IMR-90 (cell line): Measurements from ENCODE around the gene PALLD. TPM values are rescaled to one million over a fixed set of nuclear protein-coding genes. Genes with fewer than 3 reads are reported as not detected.

Experiments
- ATAC-seq: fragments of 200-7000 bp; cut with Tn5 transposase; 2 replicates; pipeline ENCODE4 v1.9.1; 2020; ENCODE audit warnings: low read depth, mild to moderate bottlenecking, moderate library complexity
- BruUV-seq: library from RNA; stranded (reverse); fragments of 400-500 nt; replicated peaks from 2 replicates; lab custom pipeline; 2021; lab: Mats Ljungman, UMichigan
- CTCF ChIA-PET: fragments of 300-600 bp; formaldehyde crosslinking; extraction: SDS; loops from one replicate; lab custom pipeline; 2021; ENCODE audit warnings: antibody characterized with exemption; lab: Yijun Ruan, JAX
- POLR2A ChIA-PET: fragments of 300-600 bp; sonication (Branson Sonifier 250); formaldehyde crosslinking; loops from one replicate; lab custom pipeline; 2022; ENCODE audit warnings: antibody characterized with exemption; ENCODE audit not compliant: unreplicated experiment; lab: Charles Lee
- DNase-seq: peaks from one replicate; pipeline ENCODE4 v3.0.0; 2013
- H2AFZ ChIP-seq: replicated peaks from 2 replicates; pipeline ENCODE3; 2013; ENCODE audit warnings: low read length, mild to moderate bottlenecking; ENCODE audit not compliant: poor library complexity
- H2AK5ac ChIP-seq: 2 replicates; pipeline ENCODE4 v1.6.1; 2013; ENCODE audit warnings: low read depth, low read length, inconsistent platforms
- H2AK9ac ChIP-seq: replicated peaks from 2 replicates; pipeline ENCODE3; 2013; ENCODE audit warnings: mild to moderate bottlenecking, low read depth, low read length, moderate library complexity; ENCODE audit not compliant: poor library complexity
- H2BK120ac ChIP-seq: 2 replicates; pipeline ENCODE4 v1.6.1; 2013; ENCODE audit warnings: low read depth, low read length, inconsistent platforms
- H2BK15ac ChIP-seq: 3 replicates; pipeline ENCODE4 v1.6.1; 2013; ENCODE audit warnings: low read depth, low read length, inconsistent platforms
- H2BK20ac ChIP-seq: 2 replicates; pipeline ENCODE4 v1.6.1; 2013; ENCODE audit warnings: low read depth, mild to moderate bottlenecking, inconsistent platforms, low read length, moderate library complexity
- H2BK5ac ChIP-seq: 2 replicates; pipeline ENCODE4 v1.6.1; 2013; ENCODE audit warnings: mild to moderate bottlenecking, low read depth, low read length, inconsistent platforms; ENCODE audit not compliant: poor library complexity, severe bottlenecking
- H3K14ac ChIP-seq: replicated peaks from 2 replicates; pipeline ENCODE4 v1.6.1; 2013; ENCODE audit warnings: low read depth, low read length, inconsistent platforms
- H3K18ac ChIP-seq: 2 replicates; pipeline ENCODE4 v1.6.1; 2013; ENCODE audit warnings: low read depth, low read length, control low read depth
- H3K23ac ChIP-seq: 2 replicates; pipeline ENCODE4 v1.6.1; 2013; ENCODE audit warnings: low read depth, low read length, inconsistent platforms
- H3K27ac ChIP-seq: 2 replicates; pipeline ENCODE4 v1.5.1; 2013; ENCODE audit warnings: mild to moderate bottlenecking, control low read depth, low read length; ENCODE audit not compliant: insufficient read depth
- H3K27me3 ChIP-seq: 2 replicates; pipeline ENCODE4 v1.6.1; 2013; ENCODE audit warnings: low read length; ENCODE audit not compliant: control insufficient read depth, insufficient read depth
- H3K36me3 ChIP-seq: 2 replicates; pipeline ENCODE4 v1.6.1; 2013; ENCODE audit warnings: low read length, mixed read lengths; ENCODE audit not compliant: control insufficient read depth, insufficient read depth
- H3K4ac ChIP-seq: 2 replicates; pipeline ENCODE4 v1.6.1; 2013; ENCODE audit warnings: low read depth, low read length, inconsistent platforms
- H3K4me1 ChIP-seq: 2 replicates; pipeline ENCODE4 v1.6.1; 2013; ENCODE audit warnings: low read length, mixed read lengths; ENCODE audit not compliant: control insufficient read depth, insufficient read depth
- H3K4me2 ChIP-seq: 2 replicates; pipeline ENCODE4 v1.6.1; 2013; ENCODE audit warnings: low read depth, mild to moderate bottlenecking, control low read depth, low read length, moderate library complexity
- H3K4me3 ChIP-seq: 2 replicates; pipeline ENCODE4 v1.5.1; 2013; ENCODE audit warnings: low read depth, mild to moderate bottlenecking, control low read depth, low read length, moderate library complexity; ENCODE audit not compliant: insufficient read depth
- H3K56ac ChIP-seq: 2 replicates; pipeline ENCODE4 v1.6.1; 2013; ENCODE audit warnings: low read length, inconsistent platforms; ENCODE audit not compliant: insufficient read depth; ENCODE audit errors: extremely low read depth
- H3K79me1 ChIP-seq, 2 experiments: 2 replicates each; pipeline ENCODE4 v1.6.1; 2013; ENCODE audit warnings: low read length in 2 of 2, inconsistent platforms in 1 of 2, low read depth in 1 of 2
- H3K9ac ChIP-seq: 2 replicates; pipeline ENCODE4 v1.6.1; 2013; ENCODE audit warnings: low read depth, low read length, control low read depth
- H3K9me1 ChIP-seq: 2 replicates; pipeline ENCODE4 v1.6.1; 2013; ENCODE audit warnings: low read length, inconsistent platforms; ENCODE audit not compliant: insufficient read depth
- H3K9me3 ChIP-seq: 2 replicates; pipeline ENCODE4 v1.6.1; 2013; ENCODE audit warnings: low read length; ENCODE audit not compliant: control insufficient read depth, insufficient read depth
- H4K20me1 ChIP-seq: 2 replicates; pipeline ENCODE4 v1.6.1; 2013; ENCODE audit warnings: low read length, inconsistent platforms; ENCODE audit not compliant: insufficient read depth
- H4K5ac ChIP-seq: 2 replicates; pipeline ENCODE4 v1.6.1; 2013; ENCODE audit warnings: mild to moderate bottlenecking, low read depth, low read length, control low read depth
- H4K8ac ChIP-seq, 2 experiments: 2 replicates each; pipeline ENCODE4 v1.6.1; 2013; ENCODE audit warnings: low read depth in 2 of 2, low read length in 2 of 2, control low read depth in 1 of 2, inconsistent platforms in 1 of 2
- H4K91ac ChIP-seq: 2 replicates; pipeline ENCODE4 v1.6.1; 2013; ENCODE audit warnings: low read depth, low read length, inconsistent platforms; ENCODE audit not compliant: insufficient read depth
- BHLHE40 ChIP-seq: fragments of 150-350 bp; IDR thresholded peaks from 2 replicates; pipeline ENCODE4 v1.6.1; 2016; ENCODE audit warnings: mild to moderate bottlenecking, low read depth, low read length
- FOS ChIP-seq: fragments of 150-350 bp; IDR thresholded peaks from 2 replicates; pipeline ENCODE4 v1.6.1; 2016; ENCODE audit warnings: low read depth, low read length
- MXI1 ChIP-seq: IDR thresholded peaks from 2 replicates; pipeline ENCODE4 v1.6.1; 2012; ENCODE audit warnings: low read depth, mild to moderate bottlenecking, low read length, moderate library complexity, borderline replicate concordance
- NFE2L2 ChIP-seq: fragments of 150-350 bp; IDR thresholded peaks from 2 replicates; pipeline ENCODE4 v1.6.1; 2016; ENCODE audit warnings: low read depth, mild to moderate bottlenecking, low read length
- POLR2A ChIP-seq: IDR thresholded peaks from 2 replicates; pipeline ENCODE4 v1.6.1; 2012; ENCODE audit warnings: mild to moderate bottlenecking, low read depth, low read length
- RCOR1 ChIP-seq: IDR thresholded peaks from 2 replicates; pipeline ENCODE4 v1.6.1; 2012; ENCODE audit warnings: mild to moderate bottlenecking, low read length, improper control_type of control experiment; ENCODE audit not compliant: insufficient replicate concordance
- WGBS, 2 experiments: methylation state at CpG; one replicate each; pipeline versions ENCODE4 v1.1.5 to v1.1.7; 2013; ENCODE audit warnings: missing lambda C conversion rate in 2 of 2; ENCODE audit not compliant: insufficient read length in 1 of 2; ENCODE audit errors: extremely low coverage in 2 of 2; 5-methylcytosine and 5-hydroxymethylcytosine counted together
- dilution Hi-C: fragments of 300-500 bp; cut with HindIII; formaldehyde crosslinking; loops from one replicate; pipeline ENCODE4 v1.14.3; 2018; ENCODE audit warnings: low sequenced_read_pairs; ENCODE audit not compliant: unreplicated experiment
- in situ Hi-C: fragments of 300-500 bp; cut with MboI; formaldehyde crosslinking; loops from 3 replicates; pipeline ENCODE4 v1.14.3; 2019; ENCODE audit warnings: low sequenced_read_pairs, inconsistent platforms, mixed read lengths
- intact Hi-C: fragments of 100-400 bp; cut with micrococcal nuclease; formaldehyde crosslinking; loops from 2 replicates; pipeline ENCODE4 v1.10.0; 2022
- polyA plus RNA-seq, 3 experiments: library from polyadenylated mRNA; depleted of rRNA; stranded (reverse); fragments of >200 nt; gene quantifications; 2 replicates each; pipeline ENCODE4 v1.2.3, GENCODE V29; 2012; ENCODE audit warnings: low replicate concordance in 1 of 3
- total RNA-seq: library from RNA; depleted of rRNA; stranded (reverse); fragments of >200 nt; gene quantifications from 2 replicates; pipeline ENCODE4 v1.2.3, GENCODE V29; 2012
- TF ChIP-seq, protein P1 (sequence below): conservative IDR thresholded peaks from 2 replicates; pipeline ENCODE4 v1.5.1; 2012; ENCODE audit warnings: mild to moderate bottlenecking, low read depth, low read length, improper control_type of control experiment
- TF ChIP-seq, protein P2 (sequence below): fragments of 150-350 bp; IDR thresholded peaks from 2 replicates; pipeline ENCODE4 v1.6.1; 2017; ENCODE audit warnings: mild to moderate bottlenecking, antibody characterized with exemption, low read length, low read depth
- TF ChIP-seq, protein P3 (sequence below): fragments of 150-350 bp; IDR thresholded peaks from 2 replicates; pipeline ENCODE4 v1.6.1; 2016; ENCODE audit warnings: low read depth, mild to moderate bottlenecking, low read length, moderate library complexity, borderline replicate concordance

PALLD gene
- total and polyA plus RNA-seq, 2 of the 4 experiments (the other 2 are of a cell fraction) = 91.0 to 91.9 TPM

DNA sequence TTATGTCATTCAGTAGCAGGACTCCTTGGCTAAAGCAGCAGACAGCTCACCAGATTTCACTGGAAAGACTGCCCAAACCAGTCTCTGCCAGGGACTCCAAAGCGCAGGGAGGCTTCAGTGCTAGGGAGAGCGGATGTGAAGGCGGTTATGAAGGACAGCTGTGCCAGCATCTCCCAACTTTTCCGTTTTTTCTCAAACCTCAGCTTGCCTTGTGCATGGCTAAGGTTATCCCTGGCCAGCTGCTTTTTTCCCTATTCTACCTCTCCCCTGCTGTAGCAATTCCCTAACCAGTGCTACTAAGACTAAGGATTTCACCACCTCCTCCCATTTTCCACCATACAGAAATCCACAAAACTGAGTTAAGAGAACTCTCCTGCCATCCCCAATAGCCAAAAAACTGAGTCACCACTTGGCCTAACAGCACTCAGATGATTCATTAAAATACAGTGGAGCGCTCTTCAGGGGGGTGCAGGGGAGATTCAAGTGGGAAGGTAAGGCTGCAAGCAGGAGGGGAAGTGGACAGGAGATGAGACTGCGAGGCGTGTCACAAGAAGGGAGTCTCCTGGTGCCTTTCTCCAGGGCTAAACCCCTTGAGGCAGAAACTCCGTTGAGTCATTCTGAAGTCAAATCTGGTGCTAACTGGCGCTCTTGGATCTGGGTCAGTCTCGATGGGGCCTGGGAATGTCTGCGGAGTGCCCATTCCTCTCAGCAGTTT is 90.7 kb downstream of the PALLD start:
- H2BK15ac ChIP-seq = peak overlapping the region; percentile 66; the same call in 2 of the 3 replicates
- peaks cover 11% of the 10 kb centered on the region for H3K9me1 ChIP-seq
- in situ Hi-C loops = no loop called here
- peak overlapping the region; percentile 84 for H4K91ac ChIP-seq
- H4K5ac ChIP-seq = peak overlapping the region; percentile 64; the same call in 1 of the 2 replicates
- H4K8ac ChIP-seq = peak overlapping the region in 1 of 2 experiments; percentile 63; a peak in 3 of 4 replicates
- dilution Hi-C loops = no loop called here
- no peaks in the 10 kb centered on the region for H3K9me3 ChIP-seq
- ATAC-seq (peak; percentile 57), DNase-seq (peak; percentile 88)
- 27% methylated on average over 3 of the region's 11 CpGs; no CpG with 5 or more reads in 1 of the 2 experiments for WGBS, 2 experiments
- TF ChIP-seq BHLHE40 (peak; percentile 31; the same call in 1 of the 2 replicates), RCOR1 (no peak), MXI1 (no peak), FOS (peak; percentile 80), NFE2L2 (no peak), POLR2A (no peak)
- TF ChIP-seq, protein P1, sequence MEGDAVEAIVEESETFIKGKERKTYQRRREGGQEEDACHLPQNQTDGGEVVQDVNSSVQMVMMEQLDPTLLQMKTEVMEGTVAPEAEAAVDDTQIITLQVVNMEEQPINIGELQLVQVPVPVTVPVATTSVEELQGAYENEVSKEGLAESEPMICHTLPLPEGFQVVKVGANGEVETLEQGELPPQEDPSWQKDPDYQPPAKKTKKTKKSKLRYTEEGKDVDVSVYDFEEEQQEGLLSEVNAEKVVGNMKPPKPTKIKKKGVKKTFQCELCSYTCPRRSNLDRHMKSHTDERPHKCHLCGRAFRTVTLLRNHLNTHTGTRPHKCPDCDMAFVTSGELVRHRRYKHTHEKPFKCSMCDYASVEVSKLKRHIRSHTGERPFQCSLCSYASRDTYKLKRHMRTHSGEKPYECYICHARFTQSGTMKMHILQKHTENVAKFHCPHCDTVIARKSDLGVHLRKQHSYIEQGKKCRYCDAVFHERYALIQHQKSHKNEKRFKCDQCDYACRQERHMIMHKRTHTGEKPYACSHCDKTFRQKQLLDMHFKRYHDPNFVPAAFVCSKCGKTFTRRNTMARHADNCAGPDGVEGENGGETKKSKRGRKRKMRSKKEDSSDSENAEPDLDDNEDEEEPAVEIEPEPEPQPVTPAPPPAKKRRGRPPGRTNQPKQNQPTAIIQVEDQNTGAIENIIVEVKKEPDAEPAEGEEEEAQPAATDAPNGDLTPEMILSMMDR = no peak
- TF ChIP-seq, protein P2, sequence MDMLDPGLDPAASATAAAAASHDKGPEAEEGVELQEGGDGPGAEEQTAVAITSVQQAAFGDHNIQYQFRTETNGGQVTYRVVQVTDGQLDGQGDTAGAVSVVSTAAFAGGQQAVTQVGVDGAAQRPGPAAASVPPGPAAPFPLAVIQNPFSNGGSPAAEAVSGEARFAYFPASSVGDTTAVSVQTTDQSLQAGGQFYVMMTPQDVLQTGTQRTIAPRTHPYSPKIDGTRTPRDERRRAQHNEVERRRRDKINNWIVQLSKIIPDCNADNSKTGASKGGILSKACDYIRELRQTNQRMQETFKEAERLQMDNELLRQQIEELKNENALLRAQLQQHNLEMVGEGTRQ = no peak
- TF ChIP-seq, protein P3, sequence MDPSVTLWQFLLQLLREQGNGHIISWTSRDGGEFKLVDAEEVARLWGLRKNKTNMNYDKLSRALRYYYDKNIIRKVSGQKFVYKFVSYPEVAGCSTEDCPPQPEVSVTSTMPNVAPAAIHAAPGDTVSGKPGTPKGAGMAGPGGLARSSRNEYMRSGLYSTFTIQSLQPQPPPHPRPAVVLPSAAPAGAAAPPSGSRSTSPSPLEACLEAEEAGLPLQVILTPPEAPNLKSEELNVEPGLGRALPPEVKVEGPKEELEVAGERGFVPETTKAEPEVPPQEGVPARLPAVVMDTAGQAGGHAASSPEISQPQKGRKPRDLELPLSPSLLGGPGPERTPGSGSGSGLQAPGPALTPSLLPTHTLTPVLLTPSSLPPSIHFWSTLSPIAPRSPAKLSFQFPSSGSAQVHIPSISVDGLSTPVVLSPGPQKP = no peak
- no peak overlapping the region for H3K9ac ChIP-seq
- intact Hi-C loops = loop anchor here (5.0 kb wide), 2 partner anchors 230 to 405 kb away; no protein-coding TSS in a partner anchor
- peak overlapping the region; percentile 38 for H3K27ac ChIP-seq
- H3K4me3 ChIP-seq = no peak overlapping the region
- H3K56ac ChIP-seq = peak overlapping the region; percentile 22; the same call in 1 of the 2 replicates
- peak overlapping the region; percentile 72 for H2AK5ac ChIP-seq
- peak overlapping the region; percentile 63 for H2BK5ac ChIP-seq
- no TSS peak for BruUV-seq
- no peaks in the 10 kb centered on the region for H3K27me3 ChIP-seq
- ChIA-PET CTCF (interaction anchor here (0.7 to 1.5 kb wide), 6 partner anchors 8 to 121 kb away, joined by 3 to 8 read pairs (median 3); no protein-coding TSS in a partner anchor), POLR2A (no interaction called here)
- peak overlapping the region; percentile 77 for H3K4ac ChIP-seq
- peak overlapping the region; percentile 77 for H2BK120ac ChIP-seq
- peaks cover 18% of the 10 kb centered on the region for H3K4me1 ChIP-seq
- peak overlapping the region; percentile 77 for H2AFZ ChIP-seq
- no peak overlapping the region for H3K23ac ChIP-seq
- no peaks in the 10 kb centered on the region for H4K20me1 ChIP-seq
- peak overlapping the region; percentile 61 for H3K4me2 ChIP-seq
- H3K36me3 ChIP-seq = no peaks in the 10 kb centered on the region
- H3K79me1 ChIP-seq = peaks cover 0 to 3% of the 10 kb centered on the region in 2 experiments; a peak in 1 of 4 replicates
- H3K14ac ChIP-seq = peak overlapping the region; percentile 35
- peak overlapping the region; percentile 76 for H3K18ac ChIP-seq
- H2AK9ac ChIP-seq = peak overlapping the region; percentile 66
- H2BK20ac ChIP-seq = peak overlapping the region; percentile 60
